ENCODE results near the gene TIAM2.
"Not testable (repeated sequence)": the region's sequence is repeated elsewhere in the genome, so short reads cannot be mapped to it uniquely, and the experiment has no call there.

The TIAM2 gene

GRCh38 chr6:155014137-155014536 is 19.0 kb downstream of the TIAM2 start:
- no peaks in the 10 kb centered on the region for H3K9me3 ChIP-seq (ENCODE audit: low read length)
- no peak overlapping the region for H3K4me2 ChIP-seq (ENCODE audit: low read length)
- no peak overlapping the region for H3K27ac ChIP-seq (ENCODE audit: low read depth, low read length, poor library complexity, severe bottlenecking)

GRCh38 chr6:155014670-155015300 is 19.7 kb downstream of the TIAM2 start:
- Histone ChIP-seq H3K36me3 (ENCODE audit: insufficient read depth, low read length) (no peaks in the 10 kb centered on the region), H3K9me2 (ENCODE audit: low read depth, low read length) (no peaks in the 10 kb centered on the region), H3K4me3 (ENCODE audit: low read depth, low read length, poor library complexity, severe bottlenecking) (no peak overlapping the region), H2AFZ (ENCODE audit: low read length) (no peak overlapping the region), H3K27me3 (ENCODE audit: insufficient read depth, low read length) (no peaks in the 10 kb centered on the region), H3K9ac (ENCODE audit: low read length) (no peak overlapping the region), H3K27ac (ENCODE audit: low read depth, low read length, poor library complexity, severe bottlenecking) (no peak overlapping the region), H3K9me3 (ENCODE audit: low read length) (no peaks in the 10 kb centered on the region), H4K20me1 (ENCODE audit: insufficient read depth, low read length) (no peaks in the 10 kb centered on the region), H3K4me1 (ENCODE audit: insufficient read depth, low read length, severe bottlenecking) (no peaks in the 10 kb centered on the region), H3K79me2 (ENCODE audit: insufficient read depth, low read length) (no peaks in the 10 kb centered on the region), H3K4me2 (ENCODE audit: low read length) (no peak overlapping the region), H3F3A (ENCODE audit: insufficient read depth, low read length) (no peaks in the 10 kb centered on the region)
- TF ChIP-seq EZH2 (IDR thresholded peaks at IDR 0.05; ENCODE audit: borderline replicate concordance, low read length) (no peak), CTCF (IDR thresholded peaks at IDR 0.05; ENCODE audit: low read length) (no peak)

More at GRCh38 chr6:155014137-155014536, 19.0 kb downstream of the TIAM2 start:
- no peaks in the 10 kb centered on the region for H3K9me2 ChIP-seq (ENCODE audit: low read depth, low read length)
- no peaks in the 10 kb centered on the region for H3K4me1 ChIP-seq (ENCODE audit: insufficient read depth, low read length, severe bottlenecking)
- H3F3A ChIP-seq (ENCODE audit: insufficient read depth, low read length) = no peaks in the 10 kb centered on the region
- no peak overlapping the region for H3K9ac ChIP-seq (ENCODE audit: low read length)
- H2AFZ ChIP-seq (ENCODE audit: low read length) = no peak overlapping the region
- H3K4me3 ChIP-seq (ENCODE audit: low read depth, low read length, poor library complexity, severe bottlenecking) = no peak overlapping the region
- H3K36me3 ChIP-seq (ENCODE audit: insufficient read depth, low read length) = no peaks in the 10 kb centered on the region
- H4K20me1 ChIP-seq (ENCODE audit: insufficient read depth, low read length) = no peaks in the 10 kb centered on the region
- no peak for TF ChIP-seq CTCF (IDR thresholded peaks at IDR 0.05; ENCODE audit: low read length)
- TF ChIP-seq EZH2 (IDR thresholded peaks at IDR 0.05; ENCODE audit: borderline replicate concordance, low read length) = no peak
- no peaks in the 10 kb centered on the region for H3K79me2 ChIP-seq (ENCODE audit: insufficient read depth, low read length)
- H3K27me3 ChIP-seq (ENCODE audit: insufficient read depth, low read length) = no peaks in the 10 kb centered on the region

GRCh38 chr6:155018415-155018814 is 23.3 kb downstream of the TIAM2 start:
- H3K9me3 ChIP-seq (ENCODE audit: low read length); H3K4me3 ChIP-seq (ENCODE audit: low read depth, low read length, poor library complexity, severe bottlenecking); H3K27ac ChIP-seq (ENCODE audit: low read depth, low read length, poor library complexity, severe bottlenecking); H2AFZ ChIP-seq (ENCODE audit: low read length); H4K20me1 ChIP-seq (ENCODE audit: insufficient read depth, low read length); H3K4me2 ChIP-seq (ENCODE audit: low read length); H3K79me2 ChIP-seq (ENCODE audit: insufficient read depth, low read length); H3K27me3 ChIP-seq (ENCODE audit: insufficient read depth, low read length); H3K36me3 ChIP-seq (ENCODE audit: insufficient read depth, low read length); H3K9ac ChIP-seq (ENCODE audit: low read length); H3F3A ChIP-seq (ENCODE audit: insufficient read depth, low read length); H3K4me1 ChIP-seq (ENCODE audit: insufficient read depth, low read length, severe bottlenecking); H3K9me2 ChIP-seq (ENCODE audit: low read depth, low read length): not testable (repeated sequence)

- H3K4me3 ChIP-seq (ENCODE audit: low read depth, low read length, poor library complexity, severe bottlenecking) = no peak overlapping the region
- H4K20me1 ChIP-seq (ENCODE audit: insufficient read depth, low read length) = no peaks in the 10 kb centered on the region
- H3K27me3 ChIP-seq (ENCODE audit: insufficient read depth, low read length) = no peaks in the 10 kb centered on the region
- H3F3A ChIP-seq (ENCODE audit: insufficient read depth, low read length) = no peaks in the 10 kb centered on the region
- no peak overlapping the region for H3K9ac ChIP-seq (ENCODE audit: low read length)
- H3K79me2 ChIP-seq (ENCODE audit: insufficient read depth, low read length) = no peaks in the 10 kb centered on the region
- no peaks in the 10 kb centered on the region for H3K9me2 ChIP-seq (ENCODE audit: low read depth, low read length)
- no peak overlapping the region for H3K4me2 ChIP-seq (ENCODE audit: low read length)
- H3K36me3 ChIP-seq (ENCODE audit: insufficient read depth, low read length) = no peaks in the 10 kb centered on the region
- TF ChIP-seq CTCF (IDR thresholded peaks at IDR 0.05; ENCODE audit: low read length) (no peak), EZH2 (IDR thresholded peaks at IDR 0.05; ENCODE audit: borderline replicate concordance, low read length) (no peak)
- no peak overlapping the region for H3K27ac ChIP-seq (ENCODE audit: low read depth, low read length, poor library complexity, severe bottlenecking)
- H2AFZ ChIP-seq (ENCODE audit: low read length) = no peak overlapping the region
- H3K4me1 ChIP-seq (ENCODE audit: insufficient read depth, low read length, severe bottlenecking) = no peaks in the 10 kb centered on the region
- H3K9me3 ChIP-seq (ENCODE audit: low read length) = no peaks in the 10 kb centered on the region
Measured at GRCh38 chr6:155021680-155022079, 26.6 kb downstream of the TIAM2 start.

Measured in OCI-LY1 (cell line).